Measurements from ENCODE around the gene JPH2.

JPH2 gene

DNA sequence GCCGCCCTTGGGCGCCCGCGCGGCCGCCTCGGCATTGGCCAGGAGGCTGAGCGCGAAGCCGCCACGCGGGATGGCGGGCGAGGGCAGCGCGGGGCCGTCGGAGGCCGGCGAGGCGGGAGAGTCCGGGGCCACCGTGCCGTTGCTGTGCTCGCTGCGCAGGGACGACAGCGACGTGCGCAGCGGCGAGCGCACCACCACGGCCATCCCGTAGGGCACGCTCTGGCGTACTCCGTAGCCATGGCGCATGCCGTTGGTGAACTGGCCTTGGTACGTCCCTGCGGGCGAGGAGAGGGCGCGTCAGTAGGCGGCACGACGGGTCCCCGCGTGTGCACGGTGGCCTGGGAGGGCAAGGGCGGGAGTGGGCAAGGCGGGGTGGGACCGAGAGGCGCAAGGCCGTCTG, 26.9 kb downstream of the JPH2 start:
- no peak overlapping the region for H3K9ac ChIP-seq (ENCODE audit: low read length)
- H3F3A ChIP-seq (ENCODE audit: insufficient read depth): no peaks in the 10 kb centered on the region
- no peak overlapping the region for H2AFZ ChIP-seq (ENCODE audit: low read depth, low read length, severe bottlenecking)
- no peaks in the 10 kb centered on the region for H4K20me1 ChIP-seq (ENCODE audit: low read depth, low read length)
- no peaks in the 10 kb centered on the region for H3K9me3 ChIP-seq (ENCODE audit: insufficient read depth, low read length)
- H3K9me2 ChIP-seq (replicated peaks; ENCODE audit: insufficient read depth, low read length): no peaks in the 10 kb centered on the region
- H3K4me2 ChIP-seq (ENCODE audit: low read depth, low read length, poor library complexity, severe bottlenecking): no peak overlapping the region
- H3K4me3 ChIP-seq (ENCODE audit: insufficient read depth, low read length, poor library complexity, severe bottlenecking): no peak overlapping the region
- H3K79me2 ChIP-seq (ENCODE audit: insufficient read depth, low read length): no peaks in the 10 kb centered on the region
- H3K27me3 ChIP-seq (ENCODE audit: low read length): no peaks in the 10 kb centered on the region
- TF ChIP-seq, protein P1, sequence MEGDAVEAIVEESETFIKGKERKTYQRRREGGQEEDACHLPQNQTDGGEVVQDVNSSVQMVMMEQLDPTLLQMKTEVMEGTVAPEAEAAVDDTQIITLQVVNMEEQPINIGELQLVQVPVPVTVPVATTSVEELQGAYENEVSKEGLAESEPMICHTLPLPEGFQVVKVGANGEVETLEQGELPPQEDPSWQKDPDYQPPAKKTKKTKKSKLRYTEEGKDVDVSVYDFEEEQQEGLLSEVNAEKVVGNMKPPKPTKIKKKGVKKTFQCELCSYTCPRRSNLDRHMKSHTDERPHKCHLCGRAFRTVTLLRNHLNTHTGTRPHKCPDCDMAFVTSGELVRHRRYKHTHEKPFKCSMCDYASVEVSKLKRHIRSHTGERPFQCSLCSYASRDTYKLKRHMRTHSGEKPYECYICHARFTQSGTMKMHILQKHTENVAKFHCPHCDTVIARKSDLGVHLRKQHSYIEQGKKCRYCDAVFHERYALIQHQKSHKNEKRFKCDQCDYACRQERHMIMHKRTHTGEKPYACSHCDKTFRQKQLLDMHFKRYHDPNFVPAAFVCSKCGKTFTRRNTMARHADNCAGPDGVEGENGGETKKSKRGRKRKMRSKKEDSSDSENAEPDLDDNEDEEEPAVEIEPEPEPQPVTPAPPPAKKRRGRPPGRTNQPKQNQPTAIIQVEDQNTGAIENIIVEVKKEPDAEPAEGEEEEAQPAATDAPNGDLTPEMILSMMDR (IDR thresholded peaks at IDR 0.05; ENCODE audit: insufficient read depth, low read length, poor library complexity, severe bottlenecking): no peak
- TF ChIP-seq EZH2phosphoT487 (conservative IDR thresholded peaks at IDR 0.05; ENCODE audit: low read length): no peak
- no peak overlapping the region for H3K27ac ChIP-seq (ENCODE audit: low read depth, low read length)
- no peaks in the 10 kb centered on the region for H3K36me3 ChIP-seq (ENCODE audit: low read length)

DNA sequence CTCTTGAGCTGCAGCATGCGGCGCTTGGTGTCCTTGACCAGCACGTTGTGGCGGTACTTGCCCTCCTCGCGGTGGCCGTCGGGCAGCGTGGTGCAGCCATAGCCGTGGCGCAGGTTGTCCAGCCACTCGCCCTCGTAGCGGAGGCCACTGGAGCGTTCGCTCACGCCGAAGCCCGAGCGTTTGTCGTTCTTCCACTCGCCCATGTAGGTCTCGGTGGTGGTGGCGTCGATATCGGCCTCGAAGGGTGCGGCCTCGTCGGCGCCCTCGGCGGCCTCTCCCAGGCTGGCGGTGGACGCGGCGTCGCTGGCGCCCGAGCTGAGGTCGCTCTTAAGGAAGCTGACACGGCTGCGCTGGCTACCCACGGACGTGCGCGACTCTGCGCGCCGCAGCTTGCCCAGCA, 27.3 kb downstream of the JPH2 start:
- Histone ChIP-seq H3K27ac (ENCODE audit: low read depth, low read length) (no peak overlapping the region), H3K36me3 (ENCODE audit: low read length) (no peaks in the 10 kb centered on the region), H3K4me2 (ENCODE audit: low read depth, low read length, poor library complexity, severe bottlenecking) (no peak overlapping the region), H3K9me3 (ENCODE audit: insufficient read depth, low read length) (no peaks in the 10 kb centered on the region), H3K27me3 (ENCODE audit: low read length) (no peaks in the 10 kb centered on the region), H3K9ac (ENCODE audit: low read length) (no peak overlapping the region), H2AFZ (ENCODE audit: low read depth, low read length, severe bottlenecking) (no peak overlapping the region), H4K20me1 (ENCODE audit: low read depth, low read length) (no peaks in the 10 kb centered on the region), H3K4me3 (ENCODE audit: insufficient read depth, low read length, poor library complexity, severe bottlenecking) (no peak overlapping the region), H3K79me2 (ENCODE audit: insufficient read depth, low read length) (no peaks in the 10 kb centered on the region), H3F3A (ENCODE audit: insufficient read depth) (no peaks in the 10 kb centered on the region), H3K9me2 (replicated peaks; ENCODE audit: insufficient read depth, low read length) (no peaks in the 10 kb centered on the region)
- TF ChIP-seq, protein P1 (IDR thresholded peaks at IDR 0.05; ENCODE audit: insufficient read depth, low read length, poor library complexity, severe bottlenecking): no peak
- no peak for TF ChIP-seq EZH2phosphoT487 (conservative IDR thresholded peaks at IDR 0.05; ENCODE audit: low read length)

DNA sequence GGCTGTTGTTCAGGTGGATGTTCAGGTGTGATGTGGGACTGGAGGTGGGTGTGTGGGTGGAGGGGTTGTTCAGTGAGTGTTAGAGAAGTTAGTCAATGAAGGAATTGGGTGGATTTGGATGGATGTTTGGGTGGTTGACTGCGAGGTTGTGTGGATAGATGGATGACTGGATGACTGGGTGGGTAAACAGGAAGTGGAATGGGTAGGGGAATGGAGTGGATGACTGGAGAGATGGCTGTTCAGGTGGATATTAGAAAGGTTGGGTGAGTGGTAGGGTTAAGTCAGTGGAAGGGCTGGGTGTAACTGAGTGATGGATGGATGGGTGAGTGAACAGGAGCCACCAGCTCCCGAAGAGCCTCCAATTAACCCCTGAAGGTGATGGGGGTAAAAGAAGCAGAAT, 27.9 kb downstream of the JPH2 start:
- Histone ChIP-seq H3K9me3 (ENCODE audit: insufficient read depth, low read length) (no peaks in the 10 kb centered on the region), H3K79me2 (ENCODE audit: insufficient read depth, low read length) (no peaks in the 10 kb centered on the region), H3K4me2 (ENCODE audit: low read depth, low read length, poor library complexity, severe bottlenecking) (no peak overlapping the region), H3F3A (ENCODE audit: insufficient read depth) (no peaks in the 10 kb centered on the region), H3K36me3 (ENCODE audit: low read length) (no peaks in the 10 kb centered on the region), H3K27ac (ENCODE audit: low read depth, low read length) (no peak overlapping the region), H3K4me3 (ENCODE audit: insufficient read depth, low read length, poor library complexity, severe bottlenecking) (no peak overlapping the region), H3K27me3 (ENCODE audit: low read length) (no peaks in the 10 kb centered on the region), H4K20me1 (ENCODE audit: low read depth, low read length) (no peaks in the 10 kb centered on the region), H2AFZ (ENCODE audit: low read depth, low read length, severe bottlenecking) (no peak overlapping the region), H3K9ac (ENCODE audit: low read length) (no peak overlapping the region), H3K9me2 (replicated peaks; ENCODE audit: insufficient read depth, low read length) (no peaks in the 10 kb centered on the region)
- TF ChIP-seq, protein P1 (IDR thresholded peaks at IDR 0.05; ENCODE audit: insufficient read depth, low read length, poor library complexity, severe bottlenecking): no peak
- no peak for TF ChIP-seq EZH2phosphoT487 (conservative IDR thresholded peaks at IDR 0.05; ENCODE audit: low read length)

Measured in SU-DHL-6 (cell line).